ENCODE results near the gene MOB3C. TPM values are rescaled to one million over a fixed set of nuclear protein-coding genes. Genes with fewer than 3 reads are reported as not detected.

MOB3C gene
- total RNA-seq, 4 donors from 2014 or later, result 13.0 to 17.8 (median 13.6) TPM

GRCh38 chr1:46599059-46599970, 17.3 kb downstream of the MOB3C start:
- intact Hi-C loops (cut with DNase I; ENCODE audit: low total_unique reads), result no loop called here
- TF ChIP-seq CTCF (IDR thresholded peaks at IDR 0.05) (no peak), POLR2A (IDR thresholded peaks at IDR 0.05) (no peak)
- 83% methylated on average over 9 of the region's 9 CpGs for WGBS, 2 donors
- no peak for DNase-seq (ENCODE audit: low spot score in 2 of 2)
- no peak overlapping the region for H3K4me3 ChIP-seq (ENCODE audit: low read depth, poor library complexity, severe bottlenecking)

- no peak overlapping the region for H3K4me3 ChIP-seq (ENCODE audit: low read depth, poor library complexity, severe bottlenecking)
- intact Hi-C loops (cut with DNase I; ENCODE audit: low total_unique reads), result no loop called here
- DNase-seq (ENCODE audit: low spot score in 2 of 2), result no peak
- TF ChIP-seq POLR2A (IDR thresholded peaks at IDR 0.05), result no peak
- TF ChIP-seq CTCF (IDR thresholded peaks at IDR 0.05), result no peak
- WGBS, 2 donors, result 91% methylated on average over 3 of the region's 3 CpGs
These were observed 19.8 kb downstream of the MOB3C start for GRCh38 chr1:46596846-46597245.

- WGBS, 2 donors, result 96 to 100% methylated on average over 1 of the region's 1 CpG
- DNase-seq (ENCODE audit: low spot score in 2 of 2), result no peak
- intact Hi-C loops (cut with DNase I; ENCODE audit: low total_unique reads), result no loop called here
- TF ChIP-seq POLR2A (IDR thresholded peaks at IDR 0.05) (no peak), CTCF (IDR thresholded peaks at IDR 0.05) (no peak)
- H3K4me3 ChIP-seq (ENCODE audit: low read depth, poor library complexity, severe bottlenecking), result no peak overlapping the region
These were observed 20.6 kb downstream of the MOB3C start for GRCh38 chr1:46596036-46596435.

- WGBS, 2 donors, result 33 to 47% methylated on average over 3 of the region's 3 CpGs
- intact Hi-C loops (cut with DNase I; ENCODE audit: low total_unique reads), result no loop called here
- TF ChIP-seq CTCF (IDR thresholded peaks at IDR 0.05) (no peak), POLR2A (IDR thresholded peaks at IDR 0.05) (no peak)
- DNase-seq (ENCODE audit: low spot score in 2 of 2), result peak; percentile 78 to 92
- no peak overlapping the region for H3K4me3 ChIP-seq (ENCODE audit: low read depth, poor library complexity, severe bottlenecking)
These were observed 21.5 kb downstream of the MOB3C start for GRCh38 chr1:46595127-46595526.

GRCh38 chr1:46594063-46594462, 22.5 kb downstream of the MOB3C start:
- TF ChIP-seq POLR2A (IDR thresholded peaks at IDR 0.05), result no peak
- TF ChIP-seq CTCF (IDR thresholded peaks at IDR 0.05), result no peak
- no peak for DNase-seq (ENCODE audit: low spot score in 2 of 2)
- 86 to 94% methylated on average over 5 of the region's 5 CpGs for WGBS, 2 donors
- no peak overlapping the region for H3K4me3 ChIP-seq (ENCODE audit: low read depth, poor library complexity, severe bottlenecking)
- intact Hi-C loops (cut with DNase I; ENCODE audit: low total_unique reads), result no loop called here

All from lower leg skin (tissue), 4 donors.